MG63 (cell line): ENCODE measurements around the gene PDIA6. TPM values are rescaled to one million over a fixed set of nuclear protein-coding genes. Genes with fewer than 3 reads are reported as not detected.
"Not testable (repeated sequence)": the region's sequence is repeated elsewhere in the genome, so short reads cannot be mapped to it uniquely, and the experiment has no call there.

Experiments
- DNase-seq: peaks from one replicate; pipeline ENCODE4 v3.0.0-alpha.2; 2020
- H3K27me3 ChIP-seq: fragments of 250-450 bp; sonication (Bioruptor Pico); 2 replicates; pipeline ENCODE4 v1.5.1; 2020; ENCODE audit warnings: mild to moderate bottlenecking, moderate library complexity
- H3K36me3 ChIP-seq: fragments of 250-450 bp; sonication (Bioruptor Pico); 2 replicates; pipeline ENCODE4 v1.5.1; 2020; ENCODE audit warnings: mild to moderate bottlenecking, moderate library complexity
- H3K4me3 ChIP-seq: fragments of 250-450 bp; sonication (Bioruptor Pico); 2 replicates; pipeline ENCODE4 v1.5.1; 2020; ENCODE audit warnings: mild to moderate bottlenecking, moderate library complexity
- H3K9me3 ChIP-seq: fragments of 250-450 bp; sonication (Bioruptor Pico); 2 replicates; pipeline ENCODE4 v1.5.1; 2020; ENCODE audit warnings: mild to moderate bottlenecking, moderate library complexity
- total RNA-seq: library from RNA; depleted of rRNA; stranded (reverse); fragments of >200 nt; shearing (Covaris generic); gene quantifications from 2 replicates; pipeline ENCODE4 v1.2.3, GENCODE V29; 2014; ENCODE audit warnings: low replicate concordance

The PDIA6 gene
- total RNA-seq, 1 experiment from 2014 or later = 548 TPM

DNA sequence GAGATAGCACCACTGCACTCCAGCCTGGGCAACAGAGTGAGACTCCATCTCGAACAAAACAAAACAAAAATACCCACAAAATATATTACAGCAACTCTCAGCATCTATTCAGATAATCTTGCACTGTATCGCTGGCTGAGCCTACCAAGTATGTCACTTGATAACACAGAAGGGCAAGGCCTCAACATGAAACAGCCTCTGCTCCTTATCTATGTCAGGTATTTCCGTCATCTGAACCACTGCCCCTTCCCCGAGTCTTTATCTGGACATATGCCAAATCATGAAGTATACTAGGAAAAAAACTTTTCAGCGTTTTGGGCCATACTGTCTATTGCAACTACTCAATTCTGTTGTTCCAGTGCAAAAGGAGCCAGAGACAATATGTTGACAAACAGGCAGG is 17.7 kb downstream of the PDIA6 start:
- H3K36me3 ChIP-seq = peaks cover 88% of the 10 kb centered on the region
- no peaks in the 10 kb centered on the region for H3K9me3 ChIP-seq
- H3K4me3 ChIP-seq = no peak overlapping the region
- H3K27me3 ChIP-seq = no peaks in the 10 kb centered on the region
- DNase-seq = no peak

DNA sequence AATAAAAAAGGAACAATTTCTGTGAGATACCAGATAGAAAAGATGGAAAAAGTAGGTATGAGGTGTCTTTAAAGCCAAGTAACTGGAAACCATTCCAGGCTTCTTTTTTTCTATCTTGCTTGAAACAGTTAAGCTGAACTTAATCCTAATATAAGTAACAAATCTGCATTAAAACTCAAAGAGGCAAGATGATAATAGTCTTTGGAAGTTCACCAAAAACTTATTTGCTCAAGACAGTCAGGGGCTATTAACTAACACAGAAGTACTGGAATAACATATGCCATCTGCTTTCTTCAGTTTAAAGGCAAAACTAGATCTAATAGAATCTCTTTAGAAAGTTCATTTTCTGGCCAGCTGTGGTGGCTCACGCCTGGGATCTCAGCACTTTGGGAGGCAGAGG is 18.8 kb downstream of the PDIA6 start:
- DNase-seq = no peak
- no peaks in the 10 kb centered on the region for H3K27me3 ChIP-seq
- H3K9me3 ChIP-seq = no peaks in the 10 kb centered on the region
- H3K36me3 ChIP-seq = peaks cover 90% of the 10 kb centered on the region
- H3K4me3 ChIP-seq = no peak overlapping the region

DNA sequence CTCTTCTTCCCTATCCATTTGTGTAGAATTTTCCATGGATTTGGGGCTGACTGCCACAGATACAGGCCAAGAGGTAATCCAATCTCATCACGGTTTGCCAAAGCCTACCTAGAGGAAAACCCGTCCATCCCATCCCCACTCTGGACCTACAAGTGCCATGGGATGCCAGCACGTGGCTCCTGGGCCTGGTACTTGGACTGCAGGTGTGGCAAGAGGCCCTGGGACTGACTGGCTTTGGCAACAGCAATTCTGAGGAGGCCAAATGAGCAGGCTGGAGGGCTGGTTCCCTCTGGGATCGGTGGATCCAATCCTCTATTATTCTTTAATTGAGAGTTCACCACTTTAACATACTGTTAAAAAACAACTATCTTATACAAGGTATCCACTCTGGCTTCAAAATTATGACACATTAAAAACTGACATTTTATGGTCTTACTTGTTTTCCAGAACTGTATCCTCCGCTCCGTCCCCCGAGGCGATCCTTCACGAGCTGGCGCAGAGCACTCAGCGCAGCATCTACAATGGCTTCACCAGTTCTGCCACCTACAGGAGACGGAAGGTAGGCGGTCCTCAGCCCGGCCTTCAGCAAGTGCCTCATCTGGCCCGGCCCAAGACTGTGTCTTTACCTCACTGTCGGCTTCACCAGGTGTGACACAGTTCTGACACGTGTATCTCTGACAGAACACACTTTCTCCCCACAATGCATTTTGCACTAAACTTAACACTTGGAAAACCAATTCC is 19.8 kb downstream of the PDIA6 start:
- Histone ChIP-seq H3K27me3 (no peaks in the 10 kb centered on the region), H3K4me3 (no peak overlapping the region), H3K9me3 (no peaks in the 10 kb centered on the region), H3K36me3 (peaks cover 89% of the 10 kb centered on the region)
- DNase-seq = no peak

DNA sequence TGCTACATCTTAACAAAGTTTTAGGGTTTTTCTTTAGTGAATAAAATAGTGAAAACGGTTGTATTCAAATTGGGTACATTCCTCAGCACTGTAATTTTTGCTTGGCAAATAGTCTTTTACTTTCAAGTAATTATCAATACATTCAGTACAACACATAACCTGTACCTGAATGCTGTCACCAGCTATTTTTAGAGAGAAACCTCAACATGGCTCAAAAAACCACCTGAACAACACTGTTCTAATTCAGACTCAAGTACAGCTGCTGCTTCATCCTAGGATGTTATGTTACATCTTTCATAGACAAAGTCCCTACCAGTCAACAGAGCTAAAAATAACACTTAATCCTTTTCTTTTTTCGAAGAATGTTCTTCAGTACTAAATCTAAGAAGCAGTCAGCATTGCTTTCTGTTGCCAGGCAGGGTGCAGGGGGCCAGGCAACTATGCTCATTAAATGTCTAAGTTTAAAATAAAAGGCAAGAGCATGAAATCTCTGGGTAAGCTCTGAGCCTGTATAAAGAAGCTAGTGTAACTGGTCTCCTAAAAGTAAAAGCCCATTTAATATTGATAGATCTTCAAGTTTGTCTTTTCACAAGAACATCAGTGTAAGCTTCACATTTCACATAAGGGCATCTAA is 20.5 kb downstream of the PDIA6 start:
- Histone ChIP-seq H3K27me3 (no peaks in the 10 kb centered on the region), H3K4me3 (no peak overlapping the region), H3K36me3 (peaks cover 88% of the 10 kb centered on the region), H3K9me3 (no peaks in the 10 kb centered on the region)
- DNase-seq = no peak

DNA sequence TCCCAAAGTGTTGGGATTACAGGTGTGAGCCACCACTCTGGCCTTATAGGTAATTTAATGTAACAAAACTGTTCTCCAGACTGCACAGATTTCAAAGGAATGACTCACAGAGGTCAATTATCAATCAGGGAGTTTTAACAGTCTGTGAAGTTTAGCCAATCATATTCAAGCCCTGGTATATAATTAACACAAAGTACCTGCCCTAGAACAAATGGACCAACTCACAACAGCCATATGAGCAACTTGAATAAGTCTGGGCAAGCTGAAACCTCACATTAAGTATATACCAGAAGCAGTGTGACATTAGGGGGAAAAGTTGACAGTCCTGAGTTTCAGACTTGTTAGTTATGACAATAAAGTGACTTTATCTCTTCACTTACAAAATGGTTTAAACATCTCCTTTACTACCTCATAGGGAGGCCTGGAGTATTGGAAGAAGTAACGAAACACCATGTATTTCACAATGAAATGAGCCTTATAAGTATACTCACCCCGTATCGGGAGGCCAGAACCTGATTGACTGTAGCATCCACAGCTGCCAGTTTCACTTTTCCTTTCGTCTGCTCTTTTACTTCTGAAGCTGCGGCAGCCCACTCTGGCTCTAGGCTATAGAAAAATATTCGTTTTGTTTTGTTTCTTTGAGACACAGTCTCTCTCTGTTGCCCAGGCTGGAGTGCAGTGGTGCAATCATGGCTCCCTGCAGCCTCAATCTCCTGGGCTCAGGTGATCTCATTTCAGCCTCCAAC is 22.2 kb downstream of the PDIA6 start:
- H3K9me3 ChIP-seq = no peaks in the 10 kb centered on the region
- no peak for DNase-seq
- peaks cover 91% of the 10 kb centered on the region for H3K36me3 ChIP-seq

DNA sequence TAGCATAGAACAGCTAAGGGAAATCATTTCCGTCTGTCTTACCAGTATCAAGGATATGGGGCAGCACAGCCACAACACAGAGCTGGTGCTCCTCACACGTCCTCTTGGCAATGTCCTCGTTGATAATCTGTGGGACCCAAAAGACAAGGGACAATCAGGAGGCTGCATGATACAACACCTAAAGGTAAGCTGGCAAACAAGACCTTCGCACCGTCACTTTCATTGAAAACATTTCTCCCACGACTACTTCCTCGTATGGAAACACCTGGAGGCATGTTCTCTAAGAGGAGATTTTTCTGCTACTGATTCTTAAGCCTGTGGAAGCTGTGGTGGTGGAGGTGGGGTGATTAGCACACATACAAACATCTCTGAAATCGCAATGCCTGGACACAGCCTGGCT is 23.7 kb downstream of the PDIA6 start:
- H3K4me3 ChIP-seq = no peak overlapping the region
- no peaks in the 10 kb centered on the region for H3K27me3 ChIP-seq
- H3K9me3 ChIP-seq = no peaks in the 10 kb centered on the region
- H3K36me3 ChIP-seq = peaks cover 94% of the 10 kb centered on the region
- no peak for DNase-seq

More for the DNA sequence above, 22.2 kb downstream of the PDIA6 start:
- Histone ChIP-seq H3K4me3 (no peak overlapping the region), H3K27me3 (no peaks in the 10 kb centered on the region)

DNA sequence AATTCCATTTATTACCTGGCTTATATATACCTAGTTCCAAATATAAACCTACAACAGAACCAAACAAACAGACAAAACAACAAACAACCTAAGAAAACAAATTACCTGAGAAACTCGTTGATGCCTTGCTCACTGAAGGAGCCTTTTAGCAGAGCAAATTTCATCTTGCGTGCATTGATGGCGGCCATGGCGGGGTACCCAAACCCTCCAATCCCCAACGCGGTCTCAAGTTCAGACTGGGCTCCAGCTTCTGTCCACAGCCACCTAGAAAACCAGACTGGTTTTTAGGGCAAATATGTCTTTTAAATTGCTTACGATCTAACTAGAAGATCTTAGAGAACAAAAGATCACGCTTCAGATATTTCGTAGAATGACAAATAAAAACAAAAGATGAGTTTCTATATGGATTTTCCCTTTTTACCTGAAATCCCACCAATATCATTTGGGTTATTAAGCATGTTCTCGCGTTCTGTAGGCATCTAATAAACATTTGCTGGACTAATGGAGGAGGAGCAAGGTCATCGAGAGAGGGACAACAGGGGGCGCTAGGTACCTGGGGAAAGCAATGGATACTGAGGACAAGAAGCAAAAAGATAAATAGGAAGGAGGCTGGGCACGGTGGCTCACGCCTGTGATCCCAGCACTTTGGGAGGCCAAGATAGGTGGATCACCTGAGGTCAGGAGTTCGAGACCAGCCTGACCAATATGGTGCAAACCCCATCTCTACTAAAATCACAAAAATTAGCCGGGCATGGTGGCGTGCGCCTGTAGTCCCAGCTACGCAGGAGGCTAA is 25.2 kb downstream of the PDIA6 start:
- no peak for DNase-seq
- no peaks in the 10 kb centered on the region for H3K9me3 ChIP-seq
- H3K36me3 ChIP-seq = peaks cover 90% of the 10 kb centered on the region
- H3K4me3 ChIP-seq = no peak overlapping the region
- no peaks in the 10 kb centered on the region for H3K27me3 ChIP-seq

DNA sequence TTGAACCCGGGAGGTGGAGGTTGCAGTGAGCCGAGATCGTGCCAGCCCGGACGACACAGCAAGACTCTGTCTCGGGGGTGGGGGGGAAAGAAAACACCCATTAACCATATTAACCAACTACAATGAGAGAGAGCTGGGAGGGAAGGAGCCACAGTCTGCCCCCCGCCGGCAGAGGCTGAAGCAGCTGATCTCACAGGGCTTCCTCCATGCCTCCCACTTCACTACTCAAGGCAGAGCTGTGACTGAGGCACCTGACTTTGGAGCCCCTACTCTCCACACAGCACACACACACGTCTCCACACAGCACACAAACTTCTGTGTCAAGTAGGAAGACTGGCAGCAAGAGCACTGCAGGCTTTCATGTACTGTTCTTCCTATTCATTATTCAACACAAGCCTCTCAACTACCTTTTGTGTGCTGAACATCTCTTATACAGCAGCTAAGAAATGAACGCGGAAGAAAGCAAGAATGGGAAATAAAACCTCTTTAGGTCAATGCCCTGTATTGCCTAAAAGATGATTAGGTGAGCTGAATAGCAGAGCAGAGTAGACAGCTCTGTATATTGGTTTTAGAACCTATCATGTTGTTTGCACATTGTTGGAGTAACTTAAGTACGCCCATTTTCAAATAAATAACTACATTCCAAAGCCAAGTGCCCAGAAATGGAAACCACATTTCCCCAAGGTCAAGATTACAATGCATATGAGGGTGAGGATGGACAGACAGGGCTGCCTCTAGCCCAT is 26.2 kb downstream of the PDIA6 start:
- no peak overlapping the region for H3K4me3 ChIP-seq
- no peak for DNase-seq

DNA sequence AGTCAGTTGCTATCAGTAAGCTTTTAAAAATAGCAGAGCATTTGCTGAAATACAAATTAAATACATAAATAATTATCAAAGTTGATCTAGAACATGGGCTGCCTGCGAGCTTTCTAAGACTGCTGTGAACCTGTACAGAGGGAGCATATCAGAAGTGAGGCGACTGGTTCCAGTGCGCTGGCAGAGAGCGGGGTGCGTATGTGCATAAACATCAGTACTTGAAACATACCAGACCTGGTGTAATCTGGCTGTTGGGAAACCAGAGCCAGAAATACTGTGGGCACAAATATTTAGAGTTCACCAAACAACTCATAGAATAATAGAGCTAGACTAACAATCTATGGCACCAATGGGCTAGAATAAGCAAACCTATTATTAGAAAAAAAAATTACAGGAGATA is 27.3 kb downstream of the PDIA6 start:
- no peaks in the 10 kb centered on the region for H3K9me3 ChIP-seq
- no peak overlapping the region for H3K4me3 ChIP-seq
- no peak for DNase-seq
- no peaks in the 10 kb centered on the region for H3K27me3 ChIP-seq
- H3K36me3 ChIP-seq = peaks cover 84% of the 10 kb centered on the region

More for the DNA sequence above, 26.2 kb downstream of the PDIA6 start:
- Histone ChIP-seq H3K9me3 (no peaks in the 10 kb centered on the region), H3K36me3 (peaks cover 89% of the 10 kb centered on the region), H3K27me3 (no peaks in the 10 kb centered on the region)

DNA sequence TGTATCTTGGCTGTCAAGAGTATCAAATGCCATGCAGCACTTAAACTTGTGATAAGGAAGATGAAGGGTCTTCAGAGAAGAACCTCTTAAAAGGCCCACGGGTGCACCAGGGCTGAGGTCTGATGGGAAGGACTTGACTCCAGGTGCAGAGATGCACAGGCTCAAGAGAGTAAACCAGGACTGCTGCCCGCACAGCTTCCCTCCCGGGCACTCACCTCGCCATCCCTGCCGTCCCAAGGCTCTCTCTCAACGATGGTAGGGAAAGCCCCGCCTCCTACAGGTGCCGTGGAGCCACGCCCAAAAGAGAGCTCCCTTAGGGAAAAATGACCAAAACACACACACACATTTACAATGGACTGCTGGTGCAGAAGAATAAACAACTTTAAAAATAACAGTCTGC is 27.9 kb downstream of the PDIA6 start:
- DNase-seq = no peak
- H3K4me3 ChIP-seq = no peak overlapping the region
- H3K36me3 ChIP-seq = peaks cover 78% of the 10 kb centered on the region
- no peaks in the 10 kb centered on the region for H3K9me3 ChIP-seq
- no peaks in the 10 kb centered on the region for H3K27me3 ChIP-seq

DNA sequence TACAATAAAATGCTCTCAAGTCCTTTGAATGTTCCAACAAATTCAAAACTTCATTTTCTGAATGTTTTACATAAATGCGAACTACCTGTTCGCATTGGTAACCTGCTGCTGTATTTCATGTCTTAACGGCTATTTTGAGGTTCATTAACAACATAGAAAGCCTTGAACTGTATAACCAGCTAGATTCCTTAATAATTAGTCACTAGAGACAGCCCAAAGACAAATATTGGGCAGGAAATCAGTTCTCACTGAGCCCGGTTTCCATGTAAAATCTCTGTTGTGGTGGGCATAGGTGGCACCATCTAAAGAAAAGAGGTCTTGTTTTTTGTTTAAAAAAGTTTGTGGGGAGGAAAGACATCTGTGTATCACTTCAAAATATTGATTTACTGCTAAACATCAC is 29.2 kb downstream of the PDIA6 start:
- no peak overlapping the region for H3K4me3 ChIP-seq
- no peaks in the 10 kb centered on the region for H3K9me3 ChIP-seq
- DNase-seq = no peak
- H3K36me3 ChIP-seq = peaks cover 65% of the 10 kb centered on the region
- H3K27me3 ChIP-seq = no peaks in the 10 kb centered on the region

DNA sequence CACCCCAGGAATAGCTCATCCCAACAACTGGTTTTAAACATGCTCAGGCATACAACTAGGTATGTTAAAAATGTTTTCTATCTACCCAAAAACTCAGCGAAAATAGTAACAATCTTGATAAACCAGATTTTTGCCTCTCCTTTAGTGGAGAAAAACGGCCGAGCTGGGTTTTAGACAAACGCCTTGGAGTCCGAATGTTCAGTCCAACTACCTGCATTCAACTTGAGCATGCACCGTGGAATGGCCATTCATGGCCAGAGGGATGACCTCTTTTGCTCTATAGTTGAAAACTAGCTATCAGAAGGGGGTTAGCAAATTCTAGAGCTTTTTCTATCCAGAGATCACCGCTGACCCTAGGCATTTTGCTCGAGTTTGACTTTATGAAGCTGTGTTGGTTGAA is 30.8 kb downstream of the PDIA6 start:
- no peak overlapping the region for H3K4me3 ChIP-seq
- H3K36me3 ChIP-seq = peaks cover 51% of the 10 kb centered on the region
- H3K9me3 ChIP-seq = no peaks in the 10 kb centered on the region
- no peak for DNase-seq
- no peaks in the 10 kb centered on the region for H3K27me3 ChIP-seq

DNA sequence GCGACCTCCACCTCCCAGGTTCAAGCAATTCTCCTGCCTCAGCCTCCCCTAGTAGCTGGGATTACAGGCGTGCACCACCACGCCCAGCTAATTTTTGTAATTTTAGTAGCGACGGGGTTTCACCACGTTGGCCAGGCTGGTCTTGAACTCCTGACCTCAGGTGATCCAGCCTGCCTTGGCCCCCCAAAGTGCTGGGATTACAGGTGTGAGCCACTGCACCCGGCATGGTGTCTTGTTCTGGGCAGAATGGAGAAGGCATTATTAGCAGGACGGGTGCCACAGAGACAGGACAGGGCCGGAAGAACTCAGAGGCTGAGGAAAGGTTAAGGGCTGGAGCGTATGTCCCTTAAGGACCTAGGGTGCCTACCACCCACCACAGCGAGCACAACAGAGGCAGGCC is 31.8 kb downstream of the PDIA6 start:
- H3K36me3 ChIP-seq = peaks cover 44% of the 10 kb centered on the region
- H3K27me3 ChIP-seq, H3K9me3 ChIP-seq, DNase-seq, H3K4me3 ChIP-seq: not testable (repeated sequence)

DNA sequence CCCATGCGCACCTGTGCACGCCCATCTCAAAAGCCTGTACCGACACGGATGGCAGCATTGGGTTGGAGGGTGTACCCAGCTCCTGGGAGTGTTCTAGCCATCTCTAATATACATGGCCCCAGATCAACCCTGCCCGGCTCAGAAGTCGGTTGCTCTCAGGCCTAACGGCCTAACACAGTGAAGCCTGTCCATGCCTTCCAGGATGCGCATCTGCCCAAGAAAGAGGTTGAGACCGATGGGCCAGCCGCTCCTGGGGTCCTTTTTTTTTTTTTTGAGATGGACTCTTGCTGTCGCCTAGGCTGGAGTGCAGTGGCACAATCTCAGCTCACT is 32.1 kb downstream of the PDIA6 start:
- H3K27me3 ChIP-seq = no peaks in the 10 kb centered on the region
- no peak overlapping the region for H3K4me3 ChIP-seq
- DNase-seq = no peak
- no peaks in the 10 kb centered on the region for H3K9me3 ChIP-seq
- H3K36me3 ChIP-seq = peaks cover 40% of the 10 kb centered on the region

DNA sequence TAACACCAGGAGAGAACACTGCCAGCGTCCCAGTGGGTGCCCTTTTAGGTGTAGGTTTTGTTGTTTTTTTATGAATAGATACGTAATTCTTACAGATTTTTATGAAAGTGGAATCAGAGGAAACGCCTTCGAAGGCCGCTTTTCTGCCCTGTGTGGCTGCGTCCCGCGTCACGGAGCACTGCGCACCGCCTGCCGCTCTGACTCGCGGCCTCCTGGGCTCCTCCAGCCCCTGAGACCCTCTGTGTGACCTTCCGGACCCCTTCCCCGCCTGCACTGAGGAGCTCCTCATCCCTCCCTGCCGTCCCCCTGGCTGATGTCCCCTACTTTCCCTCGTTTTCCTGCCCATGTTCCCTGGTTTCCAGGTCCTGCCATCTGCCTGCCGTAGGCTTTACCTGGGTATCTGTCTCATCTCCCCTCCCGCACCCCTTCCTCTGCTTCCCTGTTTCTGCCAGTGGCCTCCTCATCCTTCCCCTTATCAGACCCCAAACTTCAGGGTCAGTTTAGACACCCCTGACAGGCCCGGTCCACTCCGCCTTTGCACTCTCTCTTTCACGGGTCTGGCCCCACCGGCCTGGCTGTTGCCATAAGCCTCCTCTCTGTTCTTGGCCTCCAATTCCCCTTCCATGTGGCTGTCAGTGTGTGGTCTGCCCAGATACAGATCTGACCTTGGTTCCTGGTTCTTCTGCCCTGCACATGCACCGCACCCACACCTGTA is 32.7 kb downstream of the PDIA6 start:
- peaks cover 35% of the 10 kb centered on the region for H3K36me3 ChIP-seq
- DNase-seq = no peak

DNA sequence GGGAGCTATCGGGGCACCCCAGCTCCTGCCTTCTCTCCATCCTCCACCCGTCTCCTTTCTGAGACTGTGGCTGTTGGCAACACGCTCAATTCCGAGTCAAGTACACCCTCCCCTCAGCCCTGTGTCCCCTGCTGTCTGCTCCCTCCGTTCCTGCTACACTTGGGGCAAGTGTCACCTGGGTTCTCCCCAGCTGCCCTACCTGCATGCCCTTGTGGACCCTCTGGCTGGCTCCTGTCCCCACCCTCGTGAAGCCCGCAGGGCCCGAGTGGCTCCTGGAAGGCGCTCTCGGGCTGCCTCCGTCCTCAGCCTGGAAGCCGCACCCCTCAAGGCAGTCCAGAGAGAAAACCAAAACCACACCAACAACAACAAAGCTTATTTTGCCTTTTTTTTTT is 33.9 kb downstream of the PDIA6 start:
- H3K27me3 ChIP-seq = no peaks in the 10 kb centered on the region
- no peak for DNase-seq
- H3K36me3 ChIP-seq = peaks cover 23% of the 10 kb centered on the region
- H3K9me3 ChIP-seq = no peaks in the 10 kb centered on the region
- H3K4me3 ChIP-seq = no peak overlapping the region

More for the DNA sequence above, 32.7 kb downstream of the PDIA6 start:
- no peaks in the 10 kb centered on the region for H3K27me3 ChIP-seq
- no peaks in the 10 kb centered on the region for H3K9me3 ChIP-seq
- H3K4me3 ChIP-seq = no peak overlapping the region
